ENCODE data around the gene USP25.

USP25 gene

GRCh38 chr21:15766952-15767603, 37.3 kb downstream of the USP25 start:
- DNase-seq, result no peak

- DNase-seq, result no peak
These were observed 38.3 kb downstream of the USP25 start for GRCh38 chr21:15768045-15768601.

- DNase-seq, result no peak
These were observed 39.1 kb downstream of the USP25 start for GRCh38 chr21:15768853-15769252.

- DNase-seq, result no peak
These were observed 41.5 kb downstream of the USP25 start for GRCh38 chr21:15771311-15771710.

GRCh38 chr21:15772654-15773053, 42.9 kb downstream of the USP25 start:
- DNase-seq, result no peak

GRCh38 chr21:15774590-15774989, 44.8 kb downstream of the USP25 start:
- DNase-seq, result no peak

GRCh38 chr21:15775291-15775690, 45.5 kb downstream of the USP25 start:
- no peak for DNase-seq

- DNase-seq, result no peak
These were observed 46.2 kb downstream of the USP25 start for GRCh38 chr21:15775981-15776380.

GRCh38 chr21:15776818-15777217, 47.0 kb downstream of the USP25 start:
- no peak for DNase-seq

GRCh38 chr21:15781986-15782385, 52.2 kb downstream of the USP25 start:
- DNase-seq, result no peak

GRCh38 chr21:15788847-15789523, 59.2 kb downstream of the USP25 start:
- no peak for DNase-seq

GRCh38 chr21:15793109-15793508, 63.3 kb downstream of the USP25 start:
- DNase-seq, result no peak

- DNase-seq, result no peak
These were observed 63.9 kb downstream of the USP25 start for GRCh38 chr21:15793550-15794235.

- DNase-seq, result no peak
These were observed 64.6 kb downstream of the USP25 start for GRCh38 chr21:15794277-15794912.

GRCh38 chr21:15795533-15795932, 65.8 kb downstream of the USP25 start:
- peak; percentile 2 for DNase-seq

- DNase-seq, result no peak
These were observed 68.0 kb downstream of the USP25 start for GRCh38 chr21:15797577-15798363.

GRCh38 chr21:15801352-15801863, 71.6 kb downstream of the USP25 start:
- no peak for DNase-seq

- DNase-seq, result no peak
These were observed 74.6 kb downstream of the USP25 start for GRCh38 chr21:15804247-15805005.

- DNase-seq, result no peak
These were observed 79.3 kb downstream of the USP25 start for GRCh38 chr21:15809065-15809464.

- no peak for DNase-seq
These were observed 80.0 kb downstream of the USP25 start for GRCh38 chr21:15809818-15810217.

GRCh38 chr21:15815285-15815684, 85.5 kb downstream of the USP25 start:
- DNase-seq, result no peak

GRCh38 chr21:15820327-15820726, 90.5 kb downstream of the USP25 start:
- no peak for DNase-seq
